HepG2 (cell line): ENCODE results near the gene EMC9. TPM values are rescaled to one million over a fixed set of nuclear protein-coding genes. Genes with fewer than 3 reads are reported as not detected.

Source experiments
- AHR ChIP-seq: IDR thresholded peaks from 2 replicates; pipeline ENCODE4 v1.6.1; 2018; ENCODE audit warnings: missing genetic modification reagents, missing compliant biosample characterization
- ARID5B ChIP-seq: IDR thresholded peaks from 2 replicates; pipeline ENCODE4 v1.4.0; 2020; ENCODE audit warnings: mild to moderate bottlenecking, missing genetic modification reagents
- BHLHE40 ChIP-seq: IDR thresholded peaks from 2 replicates; pipeline ENCODE4 v1.6.1; 2011; ENCODE audit warnings: low read length, improper control_type of control experiment
- ETV6 ChIP-seq: sonication (generic); formaldehyde crosslinking; conservative IDR thresholded peaks from 2 replicates; pipeline ENCODE4 v1.4.0; 2020; ENCODE audit warnings: missing genetic modification reagents
- FOSL1 ChIP-seq: sonication (generic); formaldehyde crosslinking; IDR thresholded peaks from 2 replicates; pipeline ENCODE4 v1.9.0; 2021; ENCODE audit warnings: missing genetic modification reagents, borderline replicate concordance
- HOXA9 ChIP-seq: sonication (generic); formaldehyde crosslinking; IDR thresholded peaks from 2 replicates; pipeline ENCODE4 v1.8.1; 2022; ENCODE audit warnings: missing genetic modification reagents, mild to moderate bottlenecking, moderate library complexity, borderline replicate concordance
- NR2C2 ChIP-seq: sonication (generic); formaldehyde crosslinking; IDR thresholded peaks from 2 replicates; pipeline ENCODE4 v1.4.0; 2020; ENCODE audit warnings: missing genetic modification reagents, mild to moderate bottlenecking, moderate library complexity, borderline replicate concordance
- PATZ1 ChIP-seq: sonication (generic); formaldehyde crosslinking; IDR thresholded peaks from 2 replicates; pipeline ENCODE4 v1.4.0; 2020; ENCODE audit warnings: missing genetic modification reagents
- PHF5A ChIP-seq: IDR thresholded peaks from one replicate; pipeline ENCODE4 v1.6.1; 2018; ENCODE audit warnings: low read depth, missing genetic modification reagents; ENCODE audit not compliant: unreplicated experiment
- SIN3B ChIP-seq: fragments of 150-350 bp; IDR thresholded peaks from 2 replicates; pipeline ENCODE4 v1.6.1; 2014; ENCODE audit warnings: low read length
- SNAPC2 ChIP-seq: sonication (generic); formaldehyde crosslinking; IDR thresholded peaks from 2 replicates; pipeline ENCODE4 v1.8.1; 2022; ENCODE audit warnings: mild to moderate bottlenecking, missing genetic modification reagents
- TEAD2 ChIP-seq: sonication (generic); formaldehyde crosslinking; IDR thresholded peaks from 2 replicates; pipeline ENCODE4 v1.9.0; 2021; ENCODE audit warnings: missing genetic modification reagents
- ZNF160 ChIP-seq: sonication (generic); formaldehyde crosslinking; IDR thresholded peaks from 2 replicates; pipeline ENCODE4 v1.8.0; 2022; ENCODE audit warnings: mild to moderate bottlenecking, inconsistent platforms, missing genetic modification reagents
- ZNF275 ChIP-seq: sonication (generic); formaldehyde crosslinking; IDR thresholded peaks from 2 replicates; pipeline ENCODE4 v1.8.0; 2022; ENCODE audit warnings: missing genetic modification reagents, mild to moderate bottlenecking, inconsistent platforms, borderline replicate concordance
- ZNF281 ChIP-seq: sonication (generic); formaldehyde crosslinking; IDR thresholded peaks from 2 replicates; pipeline ENCODE4 v1.4.0; 2020; ENCODE audit warnings: missing genetic modification reagents, borderline replicate concordance
- ZNF615 ChIP-seq: sonication (generic); formaldehyde crosslinking; IDR thresholded peaks from 2 replicates; pipeline ENCODE4 v1.5.0; 2020; ENCODE audit warnings: mild to moderate bottlenecking, missing genetic modification reagents, borderline replicate concordance
- polyA plus RNA-seq, 8 experiments: library from polyadenylated mRNA; depleted of rRNA in 3 of 8; stranded (reverse) in 7 of 8; unstranded in 1 of 8; fragments of >200 nt; fragmentation: Illumina TruSeq in 4 of 8; extraction: Trizol in 4 of 8; gene quantifications; 2 replicates each; pipeline versions ENCODE4 v1.2.1 to v1.2.3, GENCODE V29; 2011 to 2016; ENCODE audit warnings: low read depth in 4 of 8, missing spikeins in 1 of 8, mixed read lengths in 1 of 8; ENCODE audit not compliant: insufficient read depth in 1 of 8
- total RNA-seq, 5 experiments: library from RNA; depleted of rRNA; stranded (reverse); fragments of >200 nt; fragmentation: Illumina TruSeq; extraction: Trizol; gene quantifications; 2 replicates each; pipeline ENCODE4 v1.2.3, GENCODE V29; 2016; ENCODE audit warnings: low read depth in 1 of 5
- TF ChIP-seq, protein P1 (sequence below): sonication (generic); formaldehyde crosslinking; IDR thresholded peaks from 2 replicates; pipeline ENCODE4 v1.5.1; 2020; ENCODE audit warnings: missing genetic modification reagents, mild to moderate bottlenecking, borderline replicate concordance

The EMC9 gene
- total and polyA plus RNA-seq, 2 of the 13 experiments (the other 11 are each of a cell fraction or from before 2014, with no cell fraction given), result 60.5 to 78.7 TPM

- no peak; the same call in 1 of the 2 replicates for TF ChIP-seq ARID5B (CRISPR knock-in tag)
- TF ChIP-seq HOXA9 (CRISPR knock-in tag), result no peak
- TF ChIP-seq TEAD2 (CRISPR knock-in tag), result no peak
- peak; percentile 91 for TF ChIP-seq PHF5A (CRISPR knock-in tag)
- TF ChIP-seq, protein P1, sequence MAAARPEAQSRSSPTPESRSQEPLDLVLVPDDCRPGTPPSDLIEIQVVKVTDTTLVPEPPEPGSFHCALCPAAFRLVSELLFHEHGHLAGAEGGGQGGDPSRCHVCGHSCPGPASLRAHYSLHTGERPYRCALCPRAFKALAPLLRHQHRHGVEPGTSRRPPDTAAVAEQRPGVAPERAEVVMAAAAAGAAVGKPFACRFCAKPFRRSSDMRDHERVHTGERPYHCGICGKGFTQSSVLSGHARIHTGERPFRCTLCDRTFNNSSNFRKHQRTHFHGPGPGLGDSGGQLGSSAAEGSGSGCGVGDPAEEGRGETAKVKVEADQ (CRISPR knock-in tag), result peak; percentile 24; the same call in 1 of the 2 replicates
- TF ChIP-seq ZNF615 (CRISPR knock-in tag), result no peak
- TF ChIP-seq ZNF275, result peak; percentile 86; the same call in 1 of the 2 replicates
- TF ChIP-seq BHLHE40, result 0 out of 2 replicates have a peak, but pooled peaks have one; percentile 10
- no peak for TF ChIP-seq SIN3B
- peak; percentile 94 for TF ChIP-seq ETV6 (CRISPR knock-in tag)
- peak; percentile 99 for TF ChIP-seq PATZ1 (CRISPR knock-in tag)
- no peak for TF ChIP-seq FOSL1 (CRISPR knock-in tag)
- peak; percentile 26; the same call in 1 of the 2 replicates for TF ChIP-seq AHR
- no peak; the same call in 1 of the 2 replicates for TF ChIP-seq SNAPC2
- TF ChIP-seq ZNF160 (CRISPR knock-in tag), result peak; percentile 81
- TF ChIP-seq NR2C2 (CRISPR knock-in tag), result no peak
- TF ChIP-seq ZNF281 (CRISPR knock-in tag), result peak; percentile 48; the same call in 1 of the 2 replicates
Observed at GRCh38 chr14:24146453-24146977, 5.1 kb upstream of the EMC9 start, which contains the start of gene PSME2 (continued).
